HG02943 (cell line): ENCODE data around the gene CDKN2AIP.
"Not testable (repeated sequence)": the region's sequence is repeated elsewhere in the genome, so short reads cannot be mapped to it uniquely, and the experiment has no call there.

Experiments
- ATAC-seq: cut with Tn5 transposase; IDR thresholded peaks from one replicate; pipeline ENCODE4 v1.9.1; 2021; ENCODE audit warnings: mild to moderate bottlenecking, low read depth, moderate library complexity; ENCODE audit not compliant: unreplicated experiment

CDKN2AIP gene

DNA sequence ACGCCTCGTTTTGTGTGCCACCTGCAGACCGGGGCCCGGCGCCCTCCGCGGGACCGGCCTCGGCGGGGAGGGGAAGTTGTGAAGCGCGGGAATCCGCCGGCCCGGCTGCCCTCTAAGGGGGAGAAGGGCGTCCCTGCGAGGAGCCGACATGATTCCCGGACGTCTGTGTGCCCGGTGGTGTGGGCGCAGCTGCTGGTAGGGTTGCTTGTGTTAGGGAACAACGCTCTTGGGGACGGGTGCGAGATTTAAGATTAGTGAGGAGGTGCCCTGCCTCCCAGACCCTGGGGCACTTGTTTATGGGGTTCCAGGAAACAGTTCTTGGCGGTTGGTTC is 627 bp downstream of the CDKN2AIP start:
- ATAC-seq, result peak; percentile 14

DNA sequence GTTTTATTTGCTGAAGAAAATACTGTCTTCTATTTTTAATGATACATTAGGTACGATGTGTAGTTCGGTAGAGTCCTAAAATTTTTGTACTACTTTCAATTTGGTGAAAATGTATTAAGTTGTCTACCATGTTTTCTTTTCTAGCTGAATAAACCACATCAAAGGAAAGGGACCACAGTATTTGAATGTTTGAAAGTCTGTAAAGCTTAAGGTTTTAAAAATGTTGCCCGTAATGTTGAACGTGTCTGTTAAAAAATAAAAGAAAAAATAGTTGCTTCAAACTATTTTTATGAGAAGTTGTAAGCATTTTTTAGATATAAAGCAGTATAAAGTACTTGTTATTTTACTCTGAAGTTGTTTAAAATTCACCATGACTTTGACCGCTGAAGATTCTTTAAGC is 3.2 kb downstream of the CDKN2AIP start:
- no peak for ATAC-seq

DNA sequence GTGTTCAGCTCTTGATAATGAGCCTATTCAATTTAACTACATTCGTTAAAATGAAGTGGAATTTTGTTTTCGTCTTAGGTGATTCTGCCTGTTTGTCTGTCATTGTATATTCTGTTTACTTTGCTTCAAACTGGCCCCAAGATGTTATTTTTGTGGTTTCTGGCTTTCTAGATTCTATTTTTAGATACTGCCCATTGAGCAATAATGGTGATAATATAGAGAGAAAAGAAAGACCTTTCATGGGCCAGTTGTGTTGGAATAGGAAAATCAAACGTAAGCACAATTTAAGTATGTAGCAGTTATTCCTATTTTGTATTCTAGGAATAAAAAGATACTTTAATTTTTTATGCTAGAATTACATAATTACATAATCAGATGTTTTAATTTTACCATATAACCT is 4.0 kb downstream of the CDKN2AIP start:
- no peak for ATAC-seq

DNA sequence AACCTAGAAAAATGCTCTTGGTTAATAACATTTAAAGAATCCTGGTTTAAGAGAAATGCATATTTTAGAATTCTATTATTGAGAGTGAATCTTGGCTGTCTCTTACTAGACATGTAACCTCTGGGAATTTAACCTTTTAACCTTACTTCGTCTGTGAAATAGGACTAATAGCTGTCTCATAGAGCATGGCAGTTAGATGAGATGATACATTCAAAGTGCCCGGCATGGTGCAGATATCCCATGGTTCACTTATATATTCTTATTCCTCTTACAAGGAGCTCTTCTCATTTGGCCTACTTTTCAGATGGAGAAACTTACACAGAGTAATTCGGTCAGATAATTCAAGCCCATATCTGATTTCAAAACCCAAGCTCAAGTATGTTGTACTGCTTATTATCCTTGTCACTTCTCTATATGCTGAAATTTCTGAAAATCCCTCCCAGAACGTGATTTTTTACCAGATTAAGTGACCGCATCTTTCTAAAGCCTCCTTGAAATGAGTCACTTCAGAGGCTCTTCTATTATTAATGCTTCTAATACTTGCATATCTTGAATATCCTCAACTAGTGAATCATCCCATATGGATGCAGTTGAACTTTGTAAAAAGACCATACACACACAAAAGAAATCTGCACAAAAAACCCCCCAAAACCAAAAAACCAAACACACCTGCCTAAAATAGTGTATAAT is 4.9 kb downstream of the CDKN2AIP start:
- ATAC-seq, result no peak

DNA sequence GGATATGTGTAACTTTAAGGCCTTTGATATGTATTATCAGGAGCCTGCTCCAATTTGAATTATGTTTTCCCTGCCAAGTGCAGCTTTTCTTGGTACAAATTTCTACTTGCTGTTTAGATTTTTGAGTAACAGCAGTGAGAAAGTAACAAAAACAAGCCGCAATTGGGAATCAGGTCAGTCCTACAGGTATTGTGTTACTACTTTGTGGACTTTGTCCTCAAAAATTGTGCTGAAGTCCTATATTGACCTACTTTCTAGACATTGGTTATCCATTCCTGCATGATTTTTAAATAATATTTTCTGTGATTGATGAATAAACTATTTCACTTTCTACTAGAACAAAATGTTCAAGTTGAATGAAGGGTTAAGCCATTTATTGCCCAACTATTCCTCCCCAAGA is 5.7 kb downstream of the CDKN2AIP start:
- no peak for ATAC-seq

DNA sequence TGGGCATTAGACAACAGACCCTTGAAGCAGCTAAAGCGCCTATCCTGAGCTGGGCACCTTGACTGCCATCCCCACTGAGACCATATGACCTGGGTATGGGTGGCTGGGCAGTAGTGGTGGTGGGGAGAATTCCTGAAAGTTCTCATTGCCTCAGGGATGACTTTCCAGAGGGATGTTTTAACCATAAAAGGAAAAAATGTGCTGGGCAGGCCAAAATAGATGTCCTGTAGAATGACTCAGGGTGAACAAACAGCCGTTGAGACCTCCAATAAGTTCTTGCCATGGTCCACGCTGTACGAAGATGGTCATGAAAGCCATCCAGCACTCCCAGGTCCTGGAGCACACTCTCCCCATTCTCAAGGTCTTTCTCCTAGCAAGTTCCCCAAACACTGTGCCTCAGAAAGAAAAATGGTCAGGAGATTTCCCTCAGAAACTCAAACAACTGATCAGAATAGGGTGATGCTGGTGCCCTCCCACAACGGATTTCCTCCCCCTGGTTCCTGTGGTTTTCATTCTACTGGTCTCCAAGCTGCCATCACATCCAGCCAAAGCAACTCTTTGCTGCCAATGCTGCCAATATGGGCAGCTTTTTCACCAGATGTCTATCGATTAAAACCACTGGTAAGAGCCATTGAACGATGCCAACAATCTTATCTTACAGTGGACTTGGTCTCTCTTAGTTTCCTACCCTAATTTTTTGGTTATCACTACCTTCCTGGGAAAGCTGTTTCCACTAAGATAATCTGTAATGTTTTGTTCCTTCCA is 11.2 kb downstream of the CDKN2AIP start:
- ATAC-seq, result no peak

DNA sequence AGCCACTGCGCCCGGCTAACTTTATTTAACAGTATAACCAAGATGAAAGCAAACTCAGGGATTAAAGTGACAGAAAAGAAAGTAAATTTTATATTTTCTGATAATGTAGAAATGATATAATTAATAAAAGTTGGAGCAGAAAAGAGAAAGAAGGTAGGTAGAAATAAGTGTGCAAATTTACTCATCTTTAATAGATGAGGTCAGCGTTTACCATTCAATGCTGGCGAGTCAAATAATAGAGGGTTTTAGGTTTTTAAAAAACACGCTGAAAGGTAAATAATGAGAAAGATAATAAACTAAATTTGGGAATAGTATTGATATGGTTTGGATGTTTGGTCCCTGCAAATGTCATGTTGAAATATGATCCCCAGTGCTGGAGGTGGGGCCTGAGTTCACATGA is 13.6 kb downstream of the CDKN2AIP start:
- ATAC-seq, result no peak

DNA sequence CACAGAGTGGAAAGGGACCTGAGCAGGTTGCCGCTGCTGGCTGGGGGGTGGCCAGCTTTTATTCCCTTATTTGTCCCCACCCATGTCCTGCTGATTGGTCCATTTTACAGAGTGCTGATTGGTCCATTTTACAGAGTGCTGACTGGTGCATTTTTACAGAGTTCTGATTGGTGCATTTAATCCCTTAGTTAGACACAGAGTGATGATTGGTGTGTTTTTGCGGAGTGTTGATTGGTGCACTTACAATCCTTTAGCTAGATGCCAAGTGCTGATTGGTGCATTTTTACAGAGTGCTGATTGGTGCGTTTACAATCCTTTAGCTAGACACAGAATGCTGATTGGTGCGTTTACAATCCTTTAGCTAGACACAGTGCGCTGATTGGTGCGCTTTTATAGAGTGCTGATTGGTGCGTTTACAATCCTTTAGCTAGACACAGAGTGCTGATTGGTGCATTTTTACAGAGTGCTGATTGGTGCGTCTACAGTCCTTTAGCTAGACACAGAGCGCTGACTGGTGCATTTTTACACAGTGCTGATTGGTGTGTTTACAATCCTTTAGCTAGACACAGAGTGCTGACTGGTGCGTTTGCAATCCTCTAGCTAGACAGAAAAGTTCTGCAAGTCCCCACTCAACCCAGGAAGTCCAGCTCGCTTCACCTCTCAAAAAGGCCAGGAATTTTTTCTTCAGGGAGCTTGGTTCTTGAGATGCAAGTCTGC is 19.6 kb downstream of the CDKN2AIP start:
- ATAC-seq, result not testable (repeated sequence)

DNA sequence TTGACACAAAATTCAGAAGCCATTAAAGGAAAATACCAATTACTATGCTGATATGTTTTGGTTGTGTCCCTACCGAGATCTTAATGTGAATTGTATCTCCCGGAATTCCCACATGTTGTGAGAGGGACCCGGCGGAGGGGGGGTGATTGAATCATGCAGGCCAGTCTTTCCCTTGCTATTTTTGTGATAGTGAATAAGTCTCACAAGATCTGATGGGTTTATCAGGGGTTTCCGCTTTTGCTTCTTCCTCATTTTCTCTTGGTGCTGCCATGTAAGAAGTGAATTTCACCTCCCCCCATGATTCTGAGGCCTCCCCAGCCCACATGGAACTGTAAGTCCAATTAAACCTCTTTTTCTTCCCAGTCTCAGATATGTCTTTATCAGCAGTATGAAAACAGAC is 21.4 kb downstream of the CDKN2AIP start:
- not testable (repeated sequence) for ATAC-seq

DNA sequence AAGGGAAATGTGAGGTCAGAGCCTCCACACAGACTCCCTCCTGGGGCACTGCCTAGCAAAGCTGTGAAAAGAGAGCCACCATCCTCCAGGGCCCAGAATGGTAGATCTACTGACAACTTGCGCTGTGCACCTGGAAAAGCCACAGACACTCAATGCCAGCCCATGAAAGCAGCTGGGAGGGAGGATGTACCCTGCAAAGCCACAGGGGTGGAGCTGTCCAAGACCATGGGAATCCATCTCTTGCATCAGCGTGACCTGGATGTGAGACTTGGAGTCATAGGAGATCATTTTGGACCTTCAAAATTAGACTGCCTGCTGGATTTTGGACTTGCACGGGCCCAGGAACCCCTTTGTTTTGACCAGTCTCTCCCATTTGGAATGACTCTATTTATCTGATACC is 22.8 kb downstream of the CDKN2AIP start:
- no peak for ATAC-seq

DNA sequence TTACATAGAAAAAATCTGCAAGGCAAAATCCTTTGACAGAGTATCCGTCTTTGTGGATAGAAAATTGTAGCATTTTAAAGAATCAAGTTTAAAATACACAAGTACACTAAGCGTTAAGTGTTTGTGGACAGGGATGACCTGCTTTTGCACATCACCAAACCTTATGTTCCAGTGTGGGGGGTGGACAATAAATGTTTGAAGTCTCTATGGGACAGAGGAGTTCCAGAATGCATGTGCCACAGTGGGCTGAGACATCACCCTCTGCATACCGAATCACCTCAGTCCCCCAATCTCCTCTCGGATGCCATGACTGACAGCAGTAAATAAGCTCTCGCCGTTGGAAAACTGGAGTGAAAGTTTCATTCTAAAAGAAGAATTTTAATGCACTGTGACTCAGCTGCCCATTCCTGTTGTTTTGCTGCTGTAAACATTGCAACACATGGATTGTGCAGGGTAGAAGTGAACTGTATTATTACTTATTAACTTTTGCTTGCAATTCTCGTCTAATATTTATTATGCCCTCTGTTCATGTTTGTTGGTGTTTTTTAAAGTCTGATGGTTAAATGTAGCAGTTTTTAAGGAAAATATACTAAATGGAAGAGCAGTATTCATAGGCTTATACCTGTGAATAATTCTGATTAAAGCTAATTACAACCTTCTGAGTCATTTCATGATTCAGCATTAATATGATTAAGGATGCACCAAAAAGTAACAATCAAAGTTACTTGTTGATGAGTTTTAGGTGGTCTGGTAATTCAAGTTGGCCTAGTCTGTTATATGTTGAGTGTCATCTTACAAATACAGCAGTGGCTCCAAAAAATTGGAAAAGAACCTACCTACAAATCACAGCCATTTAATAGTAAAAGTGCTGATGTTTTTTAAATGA is 24.0 kb downstream of the CDKN2AIP start:
- no peak for ATAC-seq

DNA sequence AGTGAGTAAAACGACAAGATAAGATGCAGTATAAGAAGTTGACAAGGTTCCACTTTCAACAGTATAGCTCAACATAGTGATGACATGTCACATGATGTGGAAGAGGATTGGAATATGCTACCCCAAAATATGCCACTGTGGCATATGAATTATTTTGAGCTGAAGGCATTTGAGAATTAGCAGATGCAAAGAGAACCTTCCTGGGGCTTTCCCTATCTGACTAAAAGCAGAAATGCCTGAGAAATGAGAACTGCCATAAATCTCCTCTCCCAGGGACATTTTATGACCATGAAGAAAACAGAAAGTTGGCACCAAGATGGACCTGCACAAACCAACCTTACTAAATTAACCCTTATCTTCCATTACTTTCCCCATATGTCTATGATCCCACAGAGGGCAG is 24.8 kb downstream of the CDKN2AIP start:
- ATAC-seq, result no peak

DNA sequence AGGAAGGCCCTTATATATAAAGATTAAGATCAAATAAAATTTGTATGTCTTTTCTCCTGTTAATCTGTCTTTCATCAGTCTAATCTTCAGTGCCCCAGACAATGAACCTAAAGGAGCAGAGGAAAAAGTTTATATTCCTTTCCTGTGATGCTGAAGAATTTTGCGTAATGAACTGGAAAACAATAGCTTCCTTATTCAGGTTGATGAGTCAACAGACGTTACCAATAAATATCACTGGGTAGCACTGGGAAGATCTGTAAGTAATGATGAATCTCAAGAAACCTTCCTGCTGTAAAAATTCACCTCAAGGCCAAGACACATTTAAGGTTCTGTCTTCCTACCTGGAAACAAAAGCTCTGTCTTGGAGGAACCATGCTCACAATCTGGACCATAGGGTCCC is 25.5 kb downstream of the CDKN2AIP start:
- ATAC-seq, result no peak

DNA sequence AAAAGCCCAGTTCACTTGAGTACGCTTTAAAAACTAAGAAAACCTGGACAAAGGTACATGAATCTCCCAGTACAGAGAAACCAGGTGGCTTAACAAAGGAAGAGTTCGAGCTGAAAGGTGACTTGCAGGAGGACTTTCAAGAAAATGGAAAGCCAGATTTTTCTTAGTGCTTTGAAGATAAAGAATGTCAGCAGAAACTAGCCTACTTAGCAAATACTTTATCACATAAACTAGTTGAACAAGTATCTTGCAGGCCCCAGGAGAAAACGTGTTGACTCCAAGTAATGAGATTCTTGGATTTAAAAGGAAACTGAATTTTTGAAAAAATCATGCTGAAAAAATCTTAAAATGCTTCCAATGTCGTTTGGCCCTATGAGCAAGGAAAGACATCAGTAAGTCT is 26.4 kb downstream of the CDKN2AIP start:
- no peak for ATAC-seq

DNA sequence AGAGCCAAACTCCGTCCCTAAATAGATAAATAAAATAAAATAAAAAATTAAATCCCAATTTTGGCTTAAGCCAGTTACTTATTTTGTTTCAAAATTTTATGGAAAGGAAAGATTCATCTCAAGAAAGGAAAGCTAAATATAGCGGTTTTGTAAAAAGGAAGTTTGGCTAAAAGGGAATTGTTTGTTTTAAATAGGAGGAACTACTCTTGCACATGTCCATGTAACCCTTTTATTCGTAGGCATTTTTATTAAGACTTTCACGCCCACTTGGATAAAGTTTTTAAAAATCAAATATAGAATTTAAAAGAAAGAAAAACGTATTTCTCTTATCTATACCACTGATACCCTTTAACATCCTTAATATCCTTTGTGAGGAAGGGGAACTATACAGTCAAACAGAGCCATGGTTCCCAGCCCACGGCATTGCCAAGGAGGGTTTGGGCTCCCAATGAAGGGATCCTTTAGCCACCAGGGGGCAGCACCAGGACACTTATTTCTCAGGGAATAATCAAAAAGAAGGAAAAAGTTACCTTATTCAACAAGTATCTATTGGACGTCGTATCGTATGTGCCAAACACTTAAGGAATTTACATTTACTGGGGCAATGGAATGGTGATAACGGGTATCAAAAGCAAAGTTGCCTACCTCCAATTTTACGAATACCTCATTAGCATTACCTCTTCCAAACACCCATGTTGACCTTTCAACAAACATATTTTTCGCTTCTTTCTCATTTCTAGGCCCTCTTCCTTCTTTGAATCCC is 27.7 kb downstream of the CDKN2AIP start:
- peak; percentile 61 for ATAC-seq

DNA sequence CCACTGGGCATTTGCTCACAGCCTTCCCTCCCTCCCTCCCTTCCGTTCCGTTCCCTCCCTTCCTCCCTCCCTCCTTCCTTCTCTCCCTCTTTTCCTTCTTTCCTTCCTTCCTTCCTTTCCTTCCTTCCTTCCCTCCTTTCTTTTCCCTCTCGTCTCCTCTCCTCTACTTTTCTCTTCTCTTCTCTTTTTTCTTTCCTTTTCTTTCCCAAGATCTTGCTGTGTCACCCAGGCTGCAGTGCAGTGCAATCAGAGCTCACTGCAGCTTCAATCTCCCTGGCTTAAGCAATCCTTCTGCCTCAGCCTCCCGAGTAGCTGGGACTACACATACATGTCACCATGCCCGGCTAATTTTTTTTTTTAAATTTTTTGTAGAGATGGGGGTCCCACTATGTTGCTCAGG is 33.7 kb downstream of the CDKN2AIP start:
- ATAC-seq, result no peak

DNA sequence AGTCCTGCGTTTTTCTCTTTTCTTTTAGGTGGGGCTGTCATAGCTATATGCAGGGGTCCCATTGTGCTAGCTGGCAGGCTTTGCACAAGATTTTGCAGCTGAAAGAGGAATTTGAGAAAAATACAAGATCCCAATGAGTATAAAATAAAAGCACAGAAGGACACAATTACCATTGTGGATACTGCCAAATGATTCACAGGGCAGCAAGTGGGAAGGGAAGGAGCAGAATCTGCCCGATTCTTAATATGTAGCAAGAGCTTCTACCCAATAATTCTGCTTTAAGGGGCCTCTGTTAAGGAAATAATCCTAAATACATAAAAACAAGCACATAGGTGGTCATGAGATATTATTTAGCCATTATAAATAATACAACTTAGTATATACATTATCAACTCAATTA is 34.5 kb downstream of the CDKN2AIP start:
- ATAC-seq, result no peak

DNA sequence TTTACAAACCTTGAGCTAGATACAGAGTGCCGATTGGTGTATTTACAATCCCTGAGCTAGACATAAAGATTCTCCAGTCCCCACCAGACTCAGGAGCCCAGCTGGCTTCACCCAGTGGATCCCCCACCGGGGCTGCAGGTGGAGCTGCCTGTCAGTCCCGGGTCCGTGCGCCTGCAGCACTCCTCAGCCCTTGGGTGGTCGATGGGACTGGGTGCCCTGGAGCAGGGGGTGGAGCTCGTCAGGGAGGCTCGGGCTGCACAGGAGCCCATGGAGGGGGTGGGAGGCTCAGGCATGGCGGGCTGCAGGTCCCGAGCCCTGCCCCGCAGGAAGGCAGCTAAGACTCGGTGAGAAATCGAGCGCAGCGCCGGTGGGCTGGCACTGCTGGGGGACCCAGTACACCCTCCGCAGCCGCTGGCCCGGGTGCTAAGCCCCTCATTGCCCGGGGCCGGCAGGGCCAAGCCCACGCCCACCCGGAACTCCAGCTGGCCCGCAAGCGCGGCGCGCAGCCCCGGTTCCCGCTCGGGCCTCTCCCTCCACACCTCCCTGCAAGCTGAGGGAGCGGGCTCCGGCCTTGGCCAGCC is 38.2 kb downstream of the CDKN2AIP start:
- ATAC-seq, result not testable (repeated sequence)

DNA sequence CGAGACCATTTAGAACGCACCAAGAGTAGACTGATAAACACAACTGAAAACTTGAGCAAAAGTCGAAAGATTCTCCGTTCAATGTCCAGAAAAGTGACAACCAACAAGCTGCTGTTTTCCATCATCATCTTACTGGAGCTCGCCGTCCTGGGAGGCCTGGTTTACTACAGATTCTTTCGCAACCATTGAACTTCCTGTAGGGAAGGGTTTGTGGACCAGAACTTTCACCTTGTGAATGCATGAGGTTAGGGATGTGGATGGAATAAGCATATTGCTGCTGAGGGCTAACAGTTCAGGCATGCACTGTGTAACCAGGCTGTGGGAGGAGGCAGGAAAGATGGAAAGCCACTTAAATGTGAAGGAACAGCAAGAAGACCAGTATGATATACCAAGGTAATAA is 39.6 kb downstream of the CDKN2AIP start:
- ATAC-seq, result no peak
